NCI-H2171 (cell line): Measurements from ENCODE around the gene KIF19.
A peak's percentile ranks its signal among the peaks of the same experiment; 100 is the strongest.
"Not testable (repeated sequence)": the region's sequence is repeated elsewhere in the genome, so short reads cannot be mapped to it uniquely, and the experiment has no call there.

Source experiments
- DNase-seq: peaks from one replicate; lab custom pipeline; 2025; lab: John Stamatoyannopoulos, UW

The KIF19 gene

GRCh38 chr17:74389937-74390679, 64.1 kb downstream of the KIF19 start:
- no peak for DNase-seq

GRCh38 chr17:74390680-74391653, 64.9 kb downstream of the KIF19 start:
- DNase-seq = no peak

GRCh38 chr17:74391771-74392170, 65.7 kb downstream of the KIF19 start:
- DNase-seq = no peak

DNA sequence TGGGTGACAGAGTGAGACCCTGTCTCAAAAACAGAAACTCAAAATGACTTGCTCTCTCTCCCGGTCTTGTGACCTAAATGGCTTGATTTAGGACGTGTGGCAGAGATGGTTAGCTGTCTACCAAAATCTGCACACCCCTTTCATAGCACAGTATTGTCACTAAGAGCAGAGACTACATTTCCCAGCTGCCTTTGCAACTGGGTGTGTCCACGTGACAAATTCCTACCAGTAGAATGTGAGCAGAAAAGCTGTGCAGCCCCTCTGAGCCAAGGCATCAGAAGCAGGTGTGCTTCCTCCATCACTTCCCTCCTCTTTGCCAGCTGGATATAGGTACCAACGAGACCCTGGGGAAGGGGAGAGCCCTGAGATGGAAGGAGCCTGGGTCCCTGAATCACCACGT, 66.8 kb downstream of the KIF19 start:
- DNase-seq = peak; percentile 63

DNA sequence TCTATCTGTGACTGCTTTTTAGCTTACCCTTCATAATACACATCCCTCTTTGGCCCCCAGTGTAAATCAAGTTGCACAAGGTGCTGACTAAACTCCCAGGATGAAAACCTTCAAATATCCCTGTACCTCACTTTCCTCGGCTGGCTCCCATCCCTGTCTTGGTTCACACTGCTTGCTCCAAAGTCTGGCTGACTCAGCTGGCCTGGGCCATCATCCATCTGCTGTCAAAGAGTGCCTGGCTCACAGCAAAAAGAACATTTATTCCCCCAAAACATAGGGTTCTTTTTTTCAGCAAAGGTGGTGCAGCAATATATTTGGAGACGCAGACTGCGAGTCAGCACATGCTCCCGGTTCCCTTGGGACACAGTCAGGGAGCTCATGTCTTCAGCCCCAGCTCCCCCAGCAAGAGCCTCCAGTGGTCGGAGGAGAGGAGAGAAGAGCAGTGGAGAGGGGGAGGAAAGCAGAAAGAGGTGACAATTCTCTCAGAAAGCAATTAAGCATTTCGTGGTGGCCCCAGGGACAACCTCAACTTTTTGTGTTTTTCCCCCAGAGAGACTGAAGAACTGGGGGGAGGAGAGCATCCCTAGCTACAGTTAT, 67.4 kb downstream of the KIF19 start:
- DNase-seq = peak; percentile 64

DNA sequence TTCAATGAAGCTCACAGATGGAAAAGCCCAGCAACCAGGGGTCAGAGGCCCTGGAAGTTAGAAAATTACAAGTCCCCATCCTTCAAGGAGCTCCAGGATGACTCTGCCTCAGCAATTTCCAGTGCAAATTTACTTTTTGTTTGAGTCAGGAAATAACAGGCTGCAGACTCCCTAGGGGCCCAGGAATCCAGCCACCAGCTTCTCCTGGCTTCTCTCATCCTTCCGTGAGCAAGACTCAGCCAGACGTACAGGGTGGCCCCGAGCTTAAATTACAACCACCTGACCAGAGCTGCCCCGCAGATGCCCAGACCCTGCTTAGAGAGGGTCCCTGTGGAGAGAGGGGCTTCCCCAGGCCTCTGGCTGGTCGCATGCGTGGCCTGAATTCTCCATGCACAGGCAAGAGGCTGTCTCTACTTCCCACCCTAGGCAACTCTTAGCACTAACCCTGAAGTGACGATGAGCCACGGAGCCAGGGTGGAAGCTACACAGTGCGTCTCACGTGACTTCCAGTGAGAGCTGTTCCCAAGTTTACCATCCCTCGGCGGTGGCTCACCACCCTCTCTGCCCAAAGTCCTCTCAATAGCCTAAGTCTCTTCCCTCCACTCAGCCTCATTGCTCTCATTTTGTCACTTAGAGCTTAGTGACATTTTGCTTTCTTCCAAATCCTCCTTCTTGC, 68.4 kb downstream of the KIF19 start:
- DNase-seq = no peak

DNA sequence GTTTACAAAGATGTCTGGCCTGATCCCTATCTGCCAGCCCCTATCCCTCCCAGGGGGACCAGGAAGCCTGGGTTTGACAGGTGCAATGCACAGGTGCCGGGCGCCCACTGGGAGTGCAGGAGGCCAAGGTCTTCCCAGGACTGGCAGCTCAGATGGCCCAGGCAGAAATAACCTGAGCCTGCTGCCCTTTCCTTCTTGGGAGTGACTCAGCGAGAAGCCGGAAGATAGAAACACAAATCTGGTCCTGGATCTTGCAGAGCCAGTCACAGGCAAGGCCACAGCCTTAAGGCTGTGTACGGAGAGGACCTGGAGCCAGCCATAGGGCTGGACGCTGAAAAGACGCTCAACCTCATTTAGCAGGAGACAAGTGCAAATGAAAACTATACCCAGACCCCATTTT, 69.0 kb downstream of the KIF19 start:
- no peak for DNase-seq

DNA sequence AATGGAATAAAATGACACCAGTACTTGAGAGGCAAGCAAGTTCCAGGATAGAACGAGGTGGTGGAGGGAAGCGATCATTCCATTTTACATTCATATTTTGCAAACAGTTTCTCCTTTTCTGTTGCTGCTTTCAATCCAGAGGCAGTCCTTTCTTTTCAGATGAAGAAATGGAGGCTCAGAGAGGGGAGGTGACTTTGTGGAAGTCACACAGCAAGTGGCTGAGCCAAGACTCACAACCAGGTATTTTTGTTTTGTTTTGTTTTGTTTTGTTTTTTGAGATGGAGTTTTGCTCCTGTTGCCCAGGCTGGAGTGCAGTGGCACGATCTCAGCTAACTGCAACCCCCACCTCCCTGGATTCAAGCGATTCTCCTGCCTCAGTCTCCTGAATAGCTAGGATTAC, 70.5 kb downstream of the KIF19 start:
- DNase-seq = no peak

- DNase-seq = no peak
Observed at GRCh38 chr17:74402048-74402447, 76.0 kb downstream of the KIF19 start.

GRCh38 chr17:74403512-74404137, 77.6 kb downstream of the KIF19 start:
- no peak for DNase-seq

DNA sequence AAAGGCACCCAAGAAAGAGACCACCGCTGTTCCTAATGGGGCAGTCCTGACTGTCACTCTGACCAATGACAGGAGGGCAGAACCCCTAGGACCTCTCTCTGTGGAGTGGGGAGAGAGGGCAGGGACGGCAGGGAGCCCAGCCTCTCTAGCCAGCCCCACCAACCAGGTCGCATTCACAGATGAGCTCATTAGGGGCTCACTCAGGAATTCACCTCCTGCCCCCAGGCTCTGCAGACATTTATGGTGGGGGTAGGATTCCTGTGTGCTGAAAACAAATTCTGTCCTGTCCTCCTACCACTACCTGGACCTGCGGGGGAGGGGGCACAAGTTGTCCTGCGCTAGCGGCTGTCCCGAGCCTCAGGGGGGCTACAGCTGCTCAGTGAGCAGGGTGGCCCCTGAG, 78.2 kb downstream of the KIF19 start:
- DNase-seq = no peak

- no peak for DNase-seq
Observed at GRCh38 chr17:74404789-74405188, 78.8 kb downstream of the KIF19 start.

- DNase-seq = not testable (repeated sequence)
Observed at GRCh38 chr17:74405311-74405710, 79.3 kb downstream of the KIF19 start.
